Smooth muscle cell of the brain vasculature (primary cell): ENCODE data around the gene FANCC.

Source experiments
- DNase-seq: peaks from one replicate; pipeline ENCODE4 v3.0.0-alpha.2; 2012; ENCODE audit warnings: low read depth, low spot score

FANCC gene

DNA sequence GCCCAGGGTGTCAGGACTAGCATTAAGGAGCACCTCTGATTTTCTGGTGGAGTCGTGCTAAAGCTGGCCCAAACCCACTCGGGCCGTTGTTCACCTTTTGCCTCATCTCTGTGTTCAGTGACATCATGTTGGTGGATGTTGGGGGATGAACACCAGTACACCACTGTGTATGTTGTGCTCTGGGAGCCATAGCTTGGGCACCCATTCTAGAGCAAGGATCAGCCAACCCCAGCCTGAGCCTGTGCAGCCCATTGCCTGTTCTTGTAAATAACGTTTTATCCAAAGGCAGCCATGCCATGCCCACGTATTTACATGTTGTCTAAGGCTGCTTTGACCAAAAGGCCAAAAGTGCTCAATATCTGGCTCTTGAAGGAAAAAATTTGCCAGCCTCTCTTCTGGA, 245.6 kb downstream of the FANCC start:
- no peak for DNase-seq

DNA sequence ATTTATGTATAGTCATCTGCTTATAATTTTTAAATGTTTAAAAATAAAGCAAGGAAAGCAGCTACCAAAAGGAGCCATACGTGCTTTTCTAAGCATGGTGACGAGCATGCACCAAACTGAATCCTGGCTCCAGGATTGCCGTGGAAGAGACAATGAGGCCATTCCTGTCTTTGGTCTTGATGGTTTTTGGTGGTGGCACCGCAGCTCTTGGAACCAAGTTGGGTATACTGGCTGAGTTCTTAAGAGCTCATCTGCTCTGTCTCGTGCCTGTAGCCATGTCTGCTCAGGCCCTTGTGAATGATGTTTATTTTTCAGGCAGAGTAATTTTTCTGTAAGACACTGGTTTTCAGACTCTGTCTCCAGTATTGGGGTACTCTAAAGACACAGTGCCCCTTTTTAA, 246.1 kb downstream of the FANCC start:
- no peak for DNase-seq

DNA sequence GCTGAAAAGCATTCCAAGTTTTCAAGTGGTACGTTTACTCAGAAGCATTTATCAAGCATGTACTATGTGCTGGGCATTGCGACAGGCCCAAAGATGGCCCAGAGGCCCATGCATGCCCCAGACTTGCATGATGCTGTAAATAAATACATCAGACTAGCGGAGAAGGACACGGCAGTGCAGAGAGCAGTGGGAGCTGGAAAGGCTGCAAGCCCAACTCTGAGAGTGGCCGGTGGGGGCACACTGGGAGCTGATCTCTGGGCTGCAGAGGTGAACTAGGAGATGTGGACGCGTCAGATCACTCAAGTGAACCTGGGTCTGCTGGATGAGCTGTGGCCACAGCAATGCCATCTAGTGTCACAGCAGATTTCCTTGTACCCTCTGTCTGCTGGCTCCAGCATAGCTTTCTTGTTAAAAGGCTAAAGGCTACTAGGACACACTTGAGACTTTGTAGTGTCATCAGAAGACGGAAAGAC, 246.9 kb downstream of the FANCC start:
- no peak for DNase-seq

DNA sequence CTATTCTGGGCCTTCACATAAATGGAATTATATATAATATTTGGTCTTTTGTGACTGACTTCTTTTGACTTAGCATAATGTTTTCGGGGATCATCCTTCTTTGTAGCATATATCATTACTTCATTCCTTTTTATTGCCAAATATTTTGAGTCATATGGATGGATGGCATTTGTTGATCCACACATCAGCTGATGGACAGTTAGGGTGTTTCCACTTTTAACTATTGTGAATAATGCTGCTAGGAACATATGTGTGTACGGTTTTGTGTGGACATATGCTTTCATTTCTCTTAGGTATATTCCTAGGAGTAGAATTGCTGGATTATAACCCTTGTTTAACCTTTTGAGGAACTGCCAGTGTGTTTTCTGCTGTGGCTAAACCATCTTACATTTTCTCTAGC, 249.6 kb downstream of the FANCC start:
- DNase-seq = no peak

DNA sequence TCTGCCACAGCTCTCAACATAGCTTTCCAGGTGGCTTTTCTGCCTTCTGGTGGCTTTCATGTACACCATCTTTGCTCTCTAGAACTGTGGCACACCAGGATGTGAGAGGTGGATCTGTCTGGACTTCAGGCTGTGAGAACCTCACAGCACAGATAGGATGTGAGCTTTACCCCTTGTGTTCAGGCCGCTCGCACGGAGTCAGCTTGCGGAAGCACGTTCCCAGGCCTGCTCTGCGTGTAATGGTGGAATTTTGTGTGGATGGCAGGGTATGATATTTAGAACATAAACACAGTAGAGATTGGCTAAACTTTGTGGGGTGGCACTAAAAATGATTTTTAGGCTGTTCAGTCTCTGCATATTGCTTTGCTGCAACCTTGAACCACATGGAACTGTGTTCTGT, 250.5 kb downstream of the FANCC start:
- DNase-seq = no peak

DNA sequence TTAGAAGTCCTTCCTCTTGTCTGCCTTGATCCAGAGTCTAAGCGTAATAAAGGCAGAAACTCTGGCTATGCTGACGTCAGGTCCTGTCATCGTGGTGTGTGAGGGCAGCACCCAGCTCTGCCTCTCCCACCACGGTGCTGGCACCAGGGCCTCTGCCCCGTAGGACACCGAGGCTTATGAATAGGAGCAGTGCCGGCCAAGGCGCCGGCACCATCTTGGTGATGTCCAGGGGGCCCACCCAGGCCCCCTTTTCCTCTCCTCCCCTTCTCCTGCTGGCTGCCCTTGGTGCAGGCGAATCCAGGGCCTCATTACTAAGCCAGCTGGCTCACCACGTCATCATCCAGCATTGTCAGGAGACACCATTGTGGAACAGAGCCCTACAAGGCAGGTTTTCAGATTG, 252.3 kb downstream of the FANCC start:
- DNase-seq = no peak

DNA sequence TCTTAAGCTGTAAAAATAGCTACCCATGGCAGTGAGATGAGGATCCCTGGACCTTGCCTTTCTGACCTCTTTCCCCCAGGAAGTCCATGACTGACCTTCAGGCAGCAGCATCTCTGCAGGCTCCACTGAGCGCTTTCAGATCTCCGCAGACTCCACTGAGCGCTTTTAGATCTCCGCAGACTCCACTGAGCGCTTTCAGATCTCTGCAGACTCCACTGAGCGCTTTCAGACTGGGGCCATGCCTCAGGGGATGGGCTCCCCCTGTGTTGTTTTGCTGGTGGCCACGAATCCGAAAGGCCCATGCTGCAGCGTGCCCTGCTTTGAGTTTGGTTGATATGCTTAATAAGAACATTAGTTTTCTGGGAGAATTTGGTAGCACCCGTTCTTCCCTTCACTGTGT, 254.2 kb downstream of the FANCC start:
- DNase-seq = no peak

DNA sequence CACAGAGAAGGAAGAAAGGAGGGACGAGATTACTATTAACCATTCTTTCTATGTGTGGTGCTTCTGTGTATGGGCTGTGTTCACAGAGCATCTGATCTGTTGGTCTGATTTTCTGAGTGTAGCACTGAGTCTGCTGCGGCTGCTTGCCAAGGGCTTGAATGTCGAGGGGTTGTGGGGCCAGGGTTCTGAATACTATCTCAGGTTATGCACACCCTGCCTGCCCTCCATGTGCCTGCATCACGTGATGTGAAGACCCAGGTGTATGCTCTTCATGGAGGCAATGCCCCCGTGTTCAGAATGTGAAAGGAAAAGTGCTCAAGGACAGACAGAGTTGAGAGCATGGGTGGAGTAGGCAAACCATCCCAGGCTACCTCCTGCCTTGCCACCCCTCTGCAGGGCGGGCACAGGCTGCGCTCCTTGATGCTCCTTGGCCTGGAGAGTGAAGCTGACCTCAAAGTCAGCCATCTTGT, 254.9 kb downstream of the FANCC start:
- DNase-seq = no peak

DNA sequence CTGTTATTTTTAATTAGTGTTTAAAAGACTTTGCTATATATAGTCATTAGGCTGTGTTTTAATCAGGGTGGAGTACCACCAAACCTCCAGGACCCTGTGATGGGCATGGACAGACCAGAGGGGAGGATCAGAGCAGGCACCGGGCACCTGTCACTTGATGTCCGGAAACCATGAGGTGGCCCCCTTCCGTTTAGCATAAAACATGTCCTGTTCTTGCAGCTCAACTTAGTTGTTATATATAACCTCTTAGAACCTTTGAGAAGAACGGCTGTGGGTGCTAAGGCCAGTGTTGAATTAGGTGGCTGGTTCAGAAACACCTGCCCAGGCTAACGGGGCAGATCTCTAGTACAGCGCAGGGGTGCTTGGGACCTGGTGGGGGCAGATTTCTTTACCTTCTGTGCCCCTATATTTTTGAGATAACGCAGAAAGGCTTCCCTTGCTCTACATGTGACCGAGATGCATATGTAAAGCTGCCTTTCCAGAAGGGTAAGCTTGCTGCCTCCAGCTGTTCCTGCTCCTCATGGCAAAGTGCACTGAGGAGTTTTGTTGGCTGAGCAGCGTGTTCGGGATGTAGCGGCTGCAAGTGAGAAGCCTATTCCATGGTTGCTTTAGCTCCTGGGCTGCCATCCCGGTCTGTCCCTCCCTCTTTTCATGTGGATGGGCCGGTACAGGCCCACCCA, 255.5 kb downstream of the FANCC start:
- DNase-seq = no peak

DNA sequence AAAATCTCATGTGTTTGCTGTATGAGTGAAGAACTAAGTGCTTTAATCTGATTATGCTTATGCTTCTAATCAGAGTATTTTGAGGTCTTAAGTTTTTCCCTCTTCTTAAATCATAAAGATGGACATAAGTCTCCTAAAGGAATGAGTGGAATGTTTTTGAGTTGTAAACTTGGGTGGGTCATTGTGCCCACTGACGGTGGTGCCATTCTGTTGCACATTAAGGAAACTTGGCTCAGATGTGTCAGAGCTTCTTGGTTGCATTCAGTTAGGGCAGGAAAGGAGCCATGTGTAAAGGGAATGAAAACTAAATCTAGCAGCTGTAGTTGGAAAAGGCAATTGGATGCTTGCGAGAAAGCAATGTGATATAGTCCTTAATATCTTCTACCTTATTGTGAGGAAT, 256.6 kb downstream of the FANCC start:
- DNase-seq = no peak

DNA sequence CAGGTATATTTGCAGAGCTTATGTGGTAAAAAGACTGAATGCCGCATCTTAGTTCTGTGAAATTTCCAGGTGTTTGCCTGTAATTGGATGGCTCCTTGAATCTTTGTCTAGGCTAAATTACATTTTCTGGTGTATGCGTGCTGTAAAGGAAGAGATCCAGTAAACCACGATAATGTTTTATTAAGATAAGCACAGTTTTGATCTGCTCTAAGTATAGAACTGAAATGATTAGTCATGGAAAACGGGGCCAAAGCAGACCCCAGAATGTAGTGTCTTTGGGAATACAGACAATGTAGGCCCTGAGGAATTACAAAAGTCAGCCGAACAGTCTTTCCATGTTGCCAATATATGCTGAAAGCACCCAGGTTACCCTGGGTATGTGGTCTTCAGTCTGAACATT, 257.3 kb downstream of the FANCC start:
- DNase-seq = no peak

DNA sequence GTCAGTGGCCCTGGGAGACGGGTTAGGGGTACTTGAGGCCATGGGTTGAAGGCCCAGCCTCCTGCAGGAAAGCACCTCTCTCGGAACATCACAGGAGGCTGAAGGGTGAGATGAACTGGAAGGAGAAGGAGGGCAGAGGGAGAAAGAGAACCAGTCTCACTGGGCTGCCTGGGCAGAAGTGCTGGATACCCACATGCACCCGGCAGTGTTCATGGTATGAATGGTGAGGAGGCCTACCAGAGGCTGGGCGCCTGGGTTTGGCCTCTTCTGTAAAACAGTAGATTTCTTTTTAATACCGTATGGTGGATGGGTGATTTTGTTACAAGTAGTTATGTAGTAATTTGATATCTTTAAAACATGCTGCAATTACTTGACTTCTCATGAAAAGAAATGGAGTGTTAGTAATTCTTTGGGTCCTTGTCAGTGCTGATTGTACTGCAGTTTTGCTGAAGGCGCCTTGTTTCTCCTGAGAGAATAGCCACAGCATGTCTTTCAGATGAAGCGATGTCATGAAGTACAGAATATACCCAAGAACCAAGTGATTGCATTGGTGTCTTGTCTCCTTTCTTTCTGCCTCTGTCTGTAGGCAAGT, 258.6 kb downstream of the FANCC start:
- DNase-seq = no peak

DNA sequence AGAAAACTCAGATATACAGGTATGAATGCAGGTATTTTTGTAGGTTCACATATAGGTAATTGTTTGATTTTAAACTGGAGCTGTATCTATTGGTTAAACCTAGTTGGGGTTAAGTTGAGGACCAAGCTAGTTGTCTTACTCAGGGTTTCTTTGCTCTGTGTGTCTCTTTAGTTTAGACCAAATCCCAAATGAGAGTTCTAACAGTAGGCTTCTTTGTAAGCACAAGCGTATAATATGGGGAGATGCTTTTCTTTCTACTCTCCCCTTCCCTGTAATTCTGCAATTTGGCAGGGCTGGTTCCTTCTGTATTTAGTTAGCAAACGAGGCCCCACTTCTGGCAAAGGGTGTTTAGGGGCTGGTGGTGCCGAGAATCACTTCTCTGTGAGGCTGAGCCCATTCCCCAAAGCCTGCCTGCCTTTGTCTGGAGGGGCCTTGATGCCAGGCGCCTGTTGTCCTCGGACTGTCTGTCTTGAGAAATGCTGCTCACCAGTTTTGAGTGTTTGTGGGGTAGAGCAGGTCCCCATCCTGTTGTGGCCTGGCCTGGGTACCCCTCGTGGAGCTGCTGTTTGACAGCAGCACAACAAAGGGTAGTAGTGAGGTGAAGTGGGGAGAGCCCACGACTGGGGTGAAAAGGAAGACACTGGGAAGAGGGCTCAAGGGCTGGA, 259.3 kb downstream of the FANCC start:
- no peak for DNase-seq

DNA sequence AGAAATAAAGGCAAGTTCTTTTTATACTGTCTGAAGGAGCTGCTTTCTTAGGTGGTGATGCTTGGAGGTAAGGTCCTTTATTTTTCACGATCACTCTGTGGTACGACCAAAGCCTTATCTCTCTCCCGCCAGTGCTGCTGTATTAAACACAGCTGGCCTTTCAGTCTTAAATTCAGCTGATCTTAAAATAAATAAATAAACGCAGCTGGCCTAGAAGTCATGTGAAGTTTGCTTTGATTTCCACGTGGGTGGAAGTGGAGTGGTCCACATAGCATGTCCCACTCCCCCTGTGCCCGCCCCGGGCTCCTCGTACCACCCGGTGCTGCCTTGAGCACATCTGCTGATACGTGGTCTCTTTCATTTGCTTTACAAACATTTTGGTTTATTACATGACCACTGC, 260.4 kb downstream of the FANCC start:
- no peak for DNase-seq

DNA sequence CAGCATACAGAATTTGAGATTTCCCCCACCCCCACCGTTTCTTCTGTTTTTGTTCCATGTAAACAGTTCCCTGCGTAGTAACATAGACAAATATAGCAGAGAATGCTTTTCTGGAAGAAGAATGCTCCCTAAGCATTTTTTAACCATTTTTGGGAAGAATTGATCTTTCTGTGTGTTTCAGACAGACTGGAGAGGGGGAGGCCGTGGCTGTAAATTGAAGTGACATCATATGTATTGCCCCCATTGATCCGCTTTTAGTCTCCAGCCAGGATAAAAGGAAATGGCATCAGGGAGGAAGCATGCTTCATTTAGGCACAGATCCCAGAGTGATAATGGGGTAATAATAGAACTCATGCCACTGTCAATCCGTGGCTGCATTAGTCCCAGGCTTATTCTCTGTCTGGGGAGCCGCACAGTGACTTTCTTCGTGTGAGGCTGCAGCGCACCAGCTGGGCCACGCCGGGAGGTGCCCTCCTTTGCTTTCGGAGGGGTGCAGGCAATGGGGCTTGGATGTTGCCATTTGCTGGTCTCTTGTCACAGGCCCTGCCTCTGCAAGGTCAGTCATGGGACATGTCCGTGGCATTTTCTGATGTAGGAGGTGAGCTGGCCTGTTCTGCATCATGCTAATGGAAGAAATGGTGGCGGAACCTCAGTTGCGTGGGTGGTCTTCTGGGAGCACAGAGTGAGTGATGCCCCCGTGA, 261.5 kb downstream of the FANCC start:
- peak; percentile 29 for DNase-seq

DNA sequence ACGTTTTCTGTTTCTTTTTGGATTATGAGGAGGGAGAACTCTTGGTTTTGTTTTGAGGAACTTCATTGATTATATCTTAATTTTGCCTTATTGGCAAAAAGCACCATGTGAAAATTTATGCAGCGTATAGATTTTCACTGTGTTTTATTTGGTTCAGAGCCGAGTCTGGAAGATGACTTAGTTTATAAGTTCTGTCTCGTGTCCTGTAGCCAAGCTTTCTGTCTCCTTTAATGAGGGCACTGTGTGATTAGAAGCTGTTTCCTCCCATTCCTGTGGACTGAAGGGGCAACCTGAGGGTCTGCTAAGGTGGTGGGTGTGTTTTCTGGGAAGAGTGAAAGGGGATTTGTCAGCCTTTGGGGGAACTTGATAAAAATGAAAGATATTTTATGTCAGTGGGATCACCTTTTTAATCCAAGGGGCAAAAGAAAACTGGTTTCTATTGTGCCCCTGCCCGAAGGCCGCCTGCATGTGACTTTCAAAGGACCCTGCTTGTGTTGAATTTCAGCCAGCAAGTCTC, 262.1 kb downstream of the FANCC start:
- DNase-seq = no peak

DNA sequence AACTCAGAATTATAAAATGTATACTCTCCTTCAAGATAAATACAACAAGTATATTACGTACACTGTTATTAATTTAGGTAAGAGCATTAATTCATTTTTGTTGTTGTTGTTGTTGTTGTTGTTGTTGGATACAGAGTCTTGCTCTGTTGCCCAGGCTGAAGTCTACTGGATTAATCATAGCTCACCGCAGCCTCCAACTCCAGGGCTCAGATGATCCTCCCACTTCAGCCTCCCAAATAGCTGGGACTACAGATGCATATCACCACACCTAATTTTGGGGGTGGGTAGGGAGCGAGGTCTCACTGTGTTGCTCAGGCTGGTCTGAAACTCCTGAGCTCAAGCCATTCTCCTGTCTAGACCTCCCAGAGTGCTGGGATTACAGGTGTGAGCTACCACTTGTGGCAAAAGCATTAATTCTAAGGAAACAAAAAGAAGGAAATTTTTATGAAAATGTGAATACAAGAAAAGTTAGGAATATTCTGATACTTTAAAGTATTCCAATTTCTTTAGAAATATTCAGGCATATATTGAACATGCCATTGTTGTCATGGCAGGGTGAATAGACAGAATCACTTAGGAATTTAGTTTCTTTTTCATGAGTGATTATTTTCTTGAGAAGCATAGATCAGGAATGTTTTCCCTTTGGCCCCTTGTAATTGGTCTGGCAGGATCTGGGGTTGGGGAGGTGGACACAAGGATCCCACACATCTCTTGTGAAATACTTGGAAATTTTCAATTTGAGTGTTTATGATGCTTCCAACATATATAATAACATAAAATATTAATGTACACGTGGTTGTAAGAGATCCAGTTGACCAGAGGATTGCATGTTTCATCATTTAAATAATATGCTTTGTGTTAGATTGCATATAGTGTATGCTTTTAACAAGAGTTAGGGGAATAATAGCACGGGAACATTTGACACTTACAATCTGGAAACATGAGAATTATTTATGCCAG, 263.6 kb downstream of the FANCC start:
- no peak for DNase-seq

DNA sequence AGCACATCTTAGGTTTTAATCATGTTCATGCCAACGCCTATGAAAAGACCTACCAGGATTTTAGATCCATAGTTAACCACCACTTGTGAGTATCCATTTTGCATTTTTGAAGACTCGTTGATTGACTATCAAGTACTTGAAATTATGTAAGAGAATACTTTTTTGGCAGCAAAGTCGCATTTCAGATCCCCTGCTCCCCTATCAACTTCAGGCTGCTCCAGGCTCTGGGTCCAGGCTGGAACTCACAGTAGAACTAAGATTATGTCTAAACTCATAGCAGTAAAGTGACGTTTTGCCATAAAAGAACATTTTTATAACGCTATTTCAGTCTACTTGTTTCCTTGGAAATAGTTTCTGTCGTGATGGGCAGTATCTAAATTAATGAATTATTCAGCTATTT, 267.7 kb downstream of the FANCC start:
- DNase-seq = no peak
